HG03139 (cell line): ENCODE data around the gene STXBP1.
"Not testable (repeated sequence)": the region's sequence is repeated elsewhere in the genome, so short reads cannot be mapped to it uniquely, and the experiment has no call there.

ENCODE experiments used
- ATAC-seq: cut with Tn5 transposase; IDR thresholded peaks from one replicate; pipeline ENCODE4 v1.9.1; 2021; ENCODE audit not compliant: unreplicated experiment

The STXBP1 gene

DNA sequence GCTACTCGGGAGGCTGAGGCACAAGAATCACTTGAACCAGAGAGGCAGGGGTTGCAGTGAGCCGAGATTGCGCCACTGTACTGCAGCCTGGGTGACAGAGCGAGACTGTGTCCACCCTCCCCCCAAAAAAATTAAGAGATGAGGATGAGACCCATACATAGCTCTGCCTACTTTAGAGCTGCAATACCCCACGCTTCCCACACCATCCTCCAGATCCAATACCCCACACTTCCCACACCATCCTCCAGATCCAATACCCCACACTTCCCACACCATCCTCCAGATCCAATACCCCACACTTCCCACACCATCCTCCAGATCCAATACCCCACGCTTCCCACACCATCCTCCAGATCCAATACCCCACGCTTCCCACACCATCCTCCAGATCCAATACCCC lies 34.9 kb upstream of the STXBP1 start:
- not testable (repeated sequence) for ATAC-seq

DNA sequence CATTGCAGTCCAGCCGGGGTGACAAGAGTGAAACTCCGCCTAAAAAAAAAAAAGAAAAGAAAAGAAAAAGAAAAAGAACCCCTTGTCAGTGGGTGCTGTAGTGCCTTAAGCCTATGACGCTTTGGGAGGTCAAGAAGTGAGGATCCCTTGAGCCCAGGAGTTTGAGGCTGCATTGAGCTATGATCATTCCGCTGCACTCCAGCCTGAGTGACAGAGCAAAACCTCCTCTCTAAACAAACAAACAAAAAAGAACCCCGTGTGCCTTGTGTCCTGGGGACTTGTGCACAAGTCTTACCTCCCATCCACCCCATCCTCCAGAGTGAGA lies 33.5 kb upstream of the STXBP1 start:
- ATAC-seq: no peak

- ATAC-seq: no peak
These were observed 32.9 kb upstream of the STXBP1 start for GRCh38 chr9:127578952-127579853.

DNA sequence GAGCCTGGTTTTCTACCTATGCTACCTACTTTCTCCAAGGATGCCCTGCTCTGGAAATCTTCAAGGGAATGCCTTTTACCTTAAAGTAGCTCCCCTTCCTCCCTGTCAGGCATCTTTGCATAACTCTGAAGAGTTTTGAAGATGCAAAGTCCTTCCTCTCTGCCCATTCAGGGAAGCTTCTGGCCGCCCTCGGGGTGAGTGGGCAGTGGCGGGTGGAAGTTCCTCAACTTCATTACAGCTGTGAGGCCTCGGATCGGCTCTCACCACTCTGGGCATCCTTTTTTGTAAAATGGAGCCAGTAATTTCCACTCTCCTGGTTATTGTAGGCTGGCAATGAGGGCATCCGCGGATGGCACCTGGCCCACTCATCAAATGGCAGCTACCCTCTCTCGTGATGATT lies 31.7 kb upstream of the STXBP1 start:
- ATAC-seq: no peak

DNA sequence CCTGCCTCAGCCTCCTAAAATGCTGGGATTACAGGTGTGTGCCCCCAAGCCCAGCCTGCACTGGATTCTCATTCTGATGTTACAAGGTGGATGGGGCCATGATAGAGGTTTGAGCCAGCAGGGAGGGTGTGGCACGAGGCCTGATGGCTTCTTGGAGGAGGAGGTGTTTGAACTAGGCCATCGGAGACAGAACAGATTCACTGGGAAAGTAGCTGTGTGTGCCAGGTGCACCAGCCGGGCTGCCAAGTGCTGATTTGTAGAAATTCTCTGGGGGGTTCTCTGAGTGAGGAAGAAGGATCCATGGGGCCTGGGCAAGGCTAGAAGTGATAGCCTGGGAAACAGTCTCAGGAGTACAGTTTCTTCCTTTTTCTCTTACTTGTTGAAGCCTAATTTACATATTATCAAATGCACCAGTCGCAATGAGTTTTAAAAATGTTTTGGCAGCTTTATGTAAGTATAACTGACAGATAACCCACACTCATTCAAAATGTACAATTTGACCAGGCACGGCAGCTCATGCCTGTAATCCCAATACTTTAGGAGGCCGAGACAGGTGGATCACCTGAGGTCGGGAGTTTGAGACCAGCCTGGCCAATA lies 31.1 kb upstream of the STXBP1 start:
- ATAC-seq: no peak

DNA sequence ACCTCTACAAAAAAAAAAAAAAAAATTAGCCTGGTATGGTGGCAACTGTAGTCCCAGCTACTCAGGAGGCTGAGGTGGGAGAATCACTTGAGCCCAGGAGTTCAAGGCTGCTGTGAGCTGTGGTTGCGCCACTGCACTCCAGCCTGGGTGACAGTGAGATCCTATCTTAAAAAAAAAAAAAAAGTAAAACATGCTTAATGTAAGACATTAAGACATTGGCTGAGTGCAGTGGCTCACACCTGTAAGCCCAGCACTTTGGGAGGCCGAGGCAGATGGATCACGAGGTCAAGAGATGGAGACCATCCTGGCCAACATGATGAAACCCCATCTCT lies 27.6 kb upstream of the STXBP1 start:
- ATAC-seq: not testable (repeated sequence)

- ATAC-seq: no peak
These were observed 26.8 kb upstream of the STXBP1 start for GRCh38 chr9:127585161-127585819.

- ATAC-seq: no peak
These were observed 26.0 kb upstream of the STXBP1 start for GRCh38 chr9:127586096-127586495.

GRCh38 chr9:127586537-127586936 lies 25.5 kb upstream of the STXBP1 start:
- ATAC-seq: no peak

- ATAC-seq: no peak
These were observed 24.1 kb upstream of the STXBP1 start for GRCh38 chr9:127587966-127588365.

GRCh38 chr9:127588740-127589506 lies 23.2 kb upstream of the STXBP1 start:
- no peak for ATAC-seq

- no peak for ATAC-seq
These were observed 22.1 kb upstream of the STXBP1 start for GRCh38 chr9:127589955-127590370.

GRCh38 chr9:127595611-127596010 lies 16.5 kb upstream of the STXBP1 start:
- no peak for ATAC-seq

DNA sequence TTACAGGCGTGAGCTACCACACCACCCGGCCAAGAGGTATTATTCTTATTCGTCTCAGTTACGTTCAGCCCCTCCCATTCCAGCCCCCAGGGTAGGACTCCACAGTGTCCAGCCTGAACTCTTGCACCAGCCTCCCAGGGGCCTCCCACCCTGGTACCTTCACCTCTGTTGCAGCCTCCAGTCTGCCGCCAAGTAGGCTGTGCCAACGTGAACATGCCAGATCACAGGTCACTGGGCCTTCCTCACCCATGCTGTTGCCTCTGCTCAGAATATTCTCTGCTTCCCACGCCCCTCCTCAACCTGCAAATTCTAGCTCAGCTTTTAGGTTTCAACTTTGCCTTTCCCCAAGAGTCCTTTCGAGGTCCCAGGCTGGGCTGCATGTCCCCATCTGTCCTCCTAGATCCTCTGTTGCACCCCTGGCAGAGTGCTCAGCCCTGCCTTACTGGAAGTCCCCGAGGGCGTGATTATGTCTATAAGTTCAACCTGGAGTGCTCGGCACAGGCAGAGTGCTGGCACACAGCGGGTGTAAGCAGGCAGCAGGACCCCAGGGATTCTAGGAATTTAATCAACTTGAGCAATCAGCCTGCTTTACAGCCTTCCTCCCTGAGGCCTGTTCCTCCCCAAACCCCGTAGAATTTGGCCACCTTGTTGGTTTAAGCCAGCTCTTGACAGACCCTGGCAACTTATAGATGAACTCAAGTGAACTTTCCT lies 13.1 kb upstream of the STXBP1 start:
- no peak for ATAC-seq

DNA sequence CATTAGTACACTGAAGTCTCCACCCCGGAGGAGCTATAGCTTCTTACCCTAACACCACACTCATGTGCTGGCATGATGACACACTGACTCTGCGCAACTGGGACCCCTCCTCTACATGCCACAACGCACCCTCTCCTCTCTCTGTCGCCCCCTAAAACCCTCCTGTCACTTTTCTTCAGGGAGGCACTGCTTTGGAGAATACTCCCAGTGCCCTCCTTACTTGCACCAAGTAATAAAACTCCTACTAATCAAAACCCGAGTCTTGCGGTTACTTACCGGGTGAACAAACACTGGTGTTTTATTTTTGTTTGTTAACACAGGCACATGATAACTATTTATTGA lies 12.6 kb upstream of the STXBP1 start:
- no peak for ATAC-seq

GRCh38 chr9:127603226-127603625 lies 8.9 kb upstream of the STXBP1 start:
- ATAC-seq: no peak

DNA sequence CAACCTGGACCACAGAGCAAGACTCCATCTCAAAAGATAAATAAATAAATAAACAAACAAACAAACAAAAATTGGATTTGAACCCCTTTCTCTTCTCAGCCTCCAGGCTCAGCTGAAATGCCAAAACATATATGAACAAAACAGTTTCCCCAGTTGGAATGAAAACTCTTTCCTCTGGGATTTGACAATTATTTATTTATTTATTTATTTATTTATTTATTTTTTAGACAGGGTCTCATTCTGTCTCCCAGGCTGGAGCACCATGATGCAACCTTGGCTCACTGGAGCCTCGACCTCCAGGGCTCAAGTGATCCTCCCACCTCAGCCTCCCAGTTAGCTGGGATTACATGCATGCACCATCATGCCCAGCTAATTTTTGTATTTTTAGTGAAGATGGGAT lies 6.0 kb upstream of the STXBP1 start:
- ATAC-seq: no peak

GRCh38 chr9:127608104-127608966 lies 3.7 kb upstream of the STXBP1 start:
- ATAC-seq: no peak

DNA sequence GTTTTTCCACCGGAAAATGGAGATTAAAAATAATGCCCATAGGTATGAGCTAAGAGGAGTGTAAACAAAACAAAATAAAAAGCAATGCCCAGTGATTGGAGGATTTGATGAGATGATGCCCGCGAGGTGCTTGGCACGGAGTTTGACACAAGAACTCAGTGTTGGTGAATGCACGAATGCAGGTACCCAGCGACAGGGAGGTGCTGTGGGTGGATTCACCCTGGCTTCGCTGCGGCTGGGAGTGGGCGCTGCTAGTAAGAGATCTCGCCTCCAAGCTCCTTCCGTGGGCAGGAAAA lies 526 bp upstream of the STXBP1 start:
- ATAC-seq: no peak

- no peak for ATAC-seq
These were observed 984 bp downstream of the STXBP1 start for GRCh38 chr9:127612939-127613582.
